HG02943 (cell line): Measurements from ENCODE around the gene LAMA1.
"Not testable (repeated sequence)": the region's sequence is repeated elsewhere in the genome, so short reads cannot be mapped to it uniquely, and the experiment has no call there.

Source experiments
- ATAC-seq: cut with Tn5 transposase; IDR thresholded peaks from one replicate; pipeline ENCODE4 v1.9.1; 2021; ENCODE audit warnings: mild to moderate bottlenecking, low read depth, moderate library complexity; ENCODE audit not compliant: unreplicated experiment

Gene LAMA1

DNA sequence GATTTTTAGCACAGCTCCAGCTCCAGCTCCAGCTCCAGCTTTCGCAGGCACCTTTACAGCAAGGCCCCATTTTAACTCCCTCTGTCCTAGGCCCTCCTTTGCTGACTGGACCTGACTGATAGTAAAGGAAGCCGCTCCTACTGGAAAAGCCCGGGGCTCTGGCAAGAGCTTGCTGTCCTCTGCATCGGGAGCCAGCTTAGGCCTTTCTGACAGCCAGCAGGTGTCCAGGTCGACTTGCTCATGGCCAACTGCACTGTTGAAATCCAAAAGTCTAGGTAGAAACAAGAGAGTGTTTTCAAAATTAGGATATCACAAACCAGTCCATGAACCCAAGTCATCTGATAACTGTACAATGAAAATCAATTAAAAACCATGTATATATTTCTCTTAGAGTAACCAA, 161.1 kb downstream of the LAMA1 start:
- ATAC-seq = no peak

DNA sequence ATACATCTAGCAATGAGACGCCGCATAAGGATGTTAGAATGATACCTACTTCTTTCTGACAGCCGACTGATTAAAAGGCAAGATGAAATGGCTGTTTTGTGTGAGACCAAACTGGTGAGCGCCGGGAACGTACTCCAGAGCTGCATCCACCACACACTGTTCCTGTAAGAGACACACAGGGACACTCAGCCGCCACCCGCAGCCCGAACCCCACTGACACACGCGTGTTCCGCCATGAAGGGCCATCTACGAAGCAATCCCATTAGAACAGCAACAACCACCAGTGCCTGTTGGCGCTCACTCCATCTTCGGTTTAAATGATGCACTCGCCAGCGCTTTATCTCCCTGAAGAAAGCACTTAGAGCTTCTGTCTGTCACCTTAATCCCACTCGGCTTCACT, 162.3 kb downstream of the LAMA1 start:
- no peak for ATAC-seq

DNA sequence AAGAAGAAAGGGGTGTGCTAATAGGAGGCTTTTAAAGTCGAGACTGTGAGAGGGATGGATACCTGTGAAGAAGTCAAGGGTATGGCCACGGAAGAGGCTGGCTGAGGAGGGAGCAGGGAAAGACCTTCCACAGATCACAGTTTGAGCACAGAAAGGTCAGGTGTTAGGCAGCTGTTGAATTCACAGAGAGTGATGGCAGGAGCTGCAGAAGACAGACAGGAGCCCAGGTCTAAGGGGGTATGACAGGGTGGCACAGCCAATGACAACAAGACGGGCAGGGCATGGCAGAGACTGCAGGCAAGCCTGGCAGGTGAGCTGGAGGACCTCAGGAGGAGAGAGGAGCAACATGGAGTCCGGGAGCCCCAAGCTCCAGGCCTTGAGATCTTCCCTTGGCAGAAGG, 163.1 kb downstream of the LAMA1 start:
- ATAC-seq = no peak

DNA sequence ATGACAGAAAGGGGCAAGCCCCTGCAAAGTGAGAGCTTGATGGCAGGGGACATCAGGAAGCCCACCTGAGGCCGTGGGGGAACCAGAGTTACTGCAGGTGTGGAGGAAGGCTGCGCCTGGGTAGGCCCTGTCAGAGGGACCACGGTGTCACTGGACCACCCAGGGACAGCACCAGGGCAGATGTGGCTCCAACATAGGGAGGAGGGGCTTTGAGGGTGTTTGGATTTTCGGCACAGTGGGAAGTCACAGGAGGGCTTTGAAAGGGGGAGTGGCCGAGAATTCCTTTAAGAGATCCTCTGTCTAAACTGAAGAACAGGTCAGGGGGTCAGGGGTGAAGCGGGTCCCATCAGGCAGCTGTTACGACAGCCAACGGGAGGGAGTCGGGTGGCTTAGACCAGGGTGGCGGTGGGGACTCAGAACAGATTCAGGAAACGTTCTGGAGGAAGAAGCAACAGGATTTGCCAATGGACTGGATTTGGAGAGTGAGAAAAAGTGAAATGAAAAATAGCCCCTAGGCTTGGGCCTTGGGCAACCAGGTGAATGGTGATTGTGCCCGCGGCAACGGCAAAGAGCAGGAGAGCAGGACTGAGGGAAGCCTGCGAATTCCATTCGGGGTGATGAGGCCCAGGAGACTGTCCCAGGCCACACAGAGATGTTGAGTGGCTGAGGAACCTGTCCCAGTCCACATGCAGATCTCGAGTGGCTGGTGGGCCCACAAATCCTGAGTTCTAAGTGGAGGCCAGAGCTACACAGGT, 166.1 kb downstream of the LAMA1 start:
- no peak for ATAC-seq

DNA sequence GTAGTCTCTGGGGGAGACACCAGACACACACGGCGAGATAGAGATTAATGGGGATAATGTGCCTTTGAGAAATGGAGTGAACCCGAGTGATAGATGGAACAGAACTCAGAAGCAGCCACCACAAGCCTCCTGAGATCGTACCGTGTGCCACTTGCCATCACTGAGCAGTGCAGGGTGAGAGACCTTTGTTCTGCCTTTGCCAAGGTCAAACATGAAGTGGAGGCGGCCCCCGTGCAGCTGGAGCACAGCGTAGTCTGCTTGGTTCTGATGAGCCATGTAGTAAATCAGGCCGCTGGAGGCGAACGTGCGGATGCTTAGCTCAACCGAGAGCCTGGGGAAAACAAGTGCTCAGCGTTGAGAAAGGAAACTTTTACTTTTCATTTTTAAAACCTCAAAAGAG, 167.0 kb downstream of the LAMA1 start:
- ATAC-seq = no peak

DNA sequence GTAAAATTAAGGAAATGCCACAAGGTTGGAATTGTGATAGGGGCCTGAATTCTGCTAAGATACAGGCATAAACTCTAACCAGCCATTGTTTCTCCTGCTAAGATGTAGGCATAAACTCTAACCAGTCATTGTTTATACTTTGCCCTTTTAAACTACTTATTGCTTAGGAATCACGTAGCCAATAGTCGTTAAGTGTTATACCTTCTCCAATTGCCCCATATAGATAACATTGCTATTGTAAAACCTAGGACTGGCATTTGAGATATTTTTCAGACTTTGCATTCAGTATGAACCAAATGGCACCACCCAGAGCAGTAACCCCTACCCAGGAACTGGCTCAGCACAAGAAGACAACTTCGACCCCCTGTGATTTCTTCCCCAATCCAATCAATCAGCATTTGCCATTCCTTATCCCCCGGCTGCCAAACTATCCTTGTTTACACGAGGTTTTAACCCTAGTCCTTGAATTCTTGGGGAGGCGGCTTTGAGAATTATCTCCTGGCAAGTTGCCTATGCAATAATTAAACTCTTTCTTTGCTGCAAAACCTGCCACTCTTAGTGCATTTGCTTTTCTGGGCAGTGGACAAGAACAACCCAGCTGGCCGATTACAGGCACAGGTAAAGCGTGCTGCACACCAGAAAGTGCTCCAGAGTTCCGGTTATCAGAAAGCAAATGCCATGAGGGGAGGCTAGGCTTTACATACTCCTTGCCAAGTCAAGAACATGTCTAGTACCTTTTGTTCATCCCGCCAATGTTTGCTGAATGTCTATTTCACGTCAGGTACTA, 167.6 kb downstream of the LAMA1 start:
- no peak for ATAC-seq

DNA sequence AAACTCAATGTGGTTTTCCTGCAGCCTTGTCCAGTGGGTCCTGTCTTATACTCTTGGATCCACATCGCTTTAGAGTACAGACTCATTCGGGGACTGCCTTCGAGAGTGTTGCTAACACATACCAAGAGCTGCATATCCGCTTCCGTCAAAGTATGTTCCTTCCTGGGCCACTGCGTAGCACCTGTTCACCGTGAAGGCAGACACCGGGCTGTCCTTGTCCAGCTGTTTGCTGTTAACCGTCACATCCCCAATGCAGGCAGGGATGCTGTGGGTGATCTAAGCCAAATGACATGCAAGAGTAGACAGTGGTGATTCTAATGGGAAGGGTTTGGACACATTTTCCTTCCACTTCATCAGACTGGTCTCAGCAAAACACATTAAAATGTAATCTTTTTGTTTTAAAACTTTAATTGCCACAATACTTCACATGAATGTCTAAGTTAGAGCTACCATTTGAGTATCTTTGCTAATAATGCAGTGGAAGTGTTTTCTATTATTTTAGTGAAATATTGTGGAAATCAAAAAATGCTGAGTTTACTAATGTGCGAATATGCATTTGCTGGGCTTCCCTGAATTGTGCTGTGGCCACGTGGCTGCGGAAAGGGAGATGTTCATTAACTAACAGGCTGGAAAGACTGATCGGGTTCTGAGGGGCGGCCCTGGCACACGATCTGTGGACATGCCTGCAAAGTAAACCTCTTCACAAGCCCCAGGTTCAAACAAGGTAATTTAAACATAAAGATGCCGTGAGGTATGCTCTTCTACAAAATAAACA, 169.1 kb downstream of the LAMA1 start:
- no peak for ATAC-seq

DNA sequence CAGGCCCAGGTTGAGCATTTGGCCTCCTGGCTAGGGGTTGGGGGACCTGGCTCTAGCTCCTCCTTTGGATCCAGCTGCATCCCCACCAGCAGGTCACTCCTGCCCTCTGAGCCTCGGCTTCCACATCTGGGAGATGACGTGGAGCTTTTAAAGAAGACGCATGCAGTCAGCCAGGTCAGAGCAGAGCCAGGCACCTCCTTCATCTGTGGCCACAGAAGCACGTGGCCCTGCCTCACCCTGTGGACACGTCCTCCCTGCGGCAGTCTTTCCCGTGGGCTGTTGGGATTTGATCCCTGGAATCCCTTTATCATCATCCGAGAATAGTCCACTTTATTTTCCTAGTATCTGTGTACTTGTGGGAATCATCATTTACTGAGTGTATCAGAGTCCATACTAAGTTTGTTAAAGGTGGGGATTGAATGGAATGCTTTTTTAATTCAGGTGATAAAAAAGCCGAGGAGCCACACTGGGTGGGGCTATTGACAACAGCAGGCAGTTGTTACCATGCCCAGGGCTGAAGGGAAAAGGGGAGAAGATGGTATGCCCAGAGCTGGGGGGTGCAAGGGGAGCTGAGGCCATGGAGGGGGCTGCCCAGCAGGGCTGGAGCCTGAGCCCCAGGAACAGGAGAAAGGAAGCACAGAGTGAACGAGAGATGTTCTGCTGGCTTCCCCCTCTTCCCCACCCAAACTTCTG, 170.1 kb downstream of the LAMA1 start:
- ATAC-seq = no peak

DNA sequence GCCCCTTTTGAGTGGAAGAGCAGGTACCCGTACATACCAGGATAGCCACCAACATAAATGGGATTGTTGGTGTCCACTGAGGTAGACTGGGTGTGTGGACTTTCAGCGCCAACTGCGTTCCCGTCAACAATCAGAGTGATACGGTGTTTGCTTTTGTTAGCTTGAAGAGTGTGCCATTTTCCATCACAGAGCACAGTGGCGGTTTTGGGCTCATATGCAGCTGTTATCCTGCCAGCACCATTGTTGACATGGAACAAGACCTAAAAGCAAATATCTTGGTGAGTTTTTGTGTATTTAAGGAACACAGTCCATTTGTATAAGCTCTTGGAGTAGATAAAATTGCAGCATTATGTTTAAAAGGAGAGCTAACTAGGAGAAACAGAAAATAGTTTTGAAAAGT, 174.5 kb downstream of the LAMA1 start:
- ATAC-seq = no peak

DNA sequence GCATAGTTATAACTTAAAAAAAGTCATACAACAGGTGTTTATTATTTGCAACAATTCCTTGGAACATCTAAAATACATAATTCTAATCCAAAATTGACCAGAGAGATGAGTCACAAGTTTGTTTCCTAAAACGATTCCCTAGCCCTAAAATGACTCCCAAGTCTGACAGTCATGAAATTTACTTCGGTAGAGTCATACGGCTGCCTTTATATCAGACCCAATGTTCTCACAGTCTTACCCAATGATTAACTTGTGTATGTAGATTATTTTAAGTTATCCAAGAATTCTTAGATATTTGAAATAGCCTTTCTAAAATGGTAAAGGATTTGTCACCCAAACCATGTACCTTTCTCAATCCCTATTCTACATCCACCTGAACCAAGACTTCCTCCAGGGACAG, 174.9 kb downstream of the LAMA1 start:
- ATAC-seq = no peak

DNA sequence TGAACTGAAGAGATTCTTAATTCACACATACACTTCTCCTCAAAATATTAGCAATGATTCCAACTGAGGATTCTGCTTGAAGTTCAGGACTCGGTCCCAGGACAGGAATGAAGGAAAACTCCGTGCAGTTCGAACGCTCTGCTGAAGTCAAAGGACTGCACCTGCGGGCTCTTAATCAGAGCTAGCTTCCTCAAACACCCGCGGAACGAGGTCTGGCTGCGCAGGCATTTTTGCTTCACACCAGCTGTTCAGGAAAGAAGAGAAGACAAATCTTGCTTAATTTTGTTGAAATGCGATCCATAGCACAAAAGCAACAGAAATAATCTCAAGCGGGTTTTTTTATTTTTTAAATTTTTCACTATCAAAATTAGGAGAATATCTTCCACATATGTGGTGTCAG, 175.6 kb downstream of the LAMA1 start:
- no peak for ATAC-seq

DNA sequence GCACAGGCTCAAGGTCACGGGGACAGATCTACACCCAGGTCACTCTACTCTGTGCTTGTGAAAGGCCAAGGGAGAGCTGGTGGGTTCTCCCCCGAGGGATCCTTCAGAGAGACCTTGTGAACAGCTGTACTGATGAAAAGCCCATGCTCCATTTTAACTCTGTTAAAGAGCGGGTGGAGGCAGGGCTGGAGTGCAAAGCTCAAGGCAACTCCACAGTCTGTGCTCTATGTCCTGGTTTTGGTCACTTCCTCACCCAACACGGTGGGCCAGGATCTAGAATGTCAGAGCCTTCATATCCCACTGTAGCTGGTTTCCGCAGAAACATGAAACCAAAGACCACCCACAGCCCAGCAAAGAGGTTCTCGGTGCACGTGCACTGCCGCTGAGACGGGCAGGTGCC, 177.1 kb downstream of the LAMA1 start:
- no peak for ATAC-seq

DNA sequence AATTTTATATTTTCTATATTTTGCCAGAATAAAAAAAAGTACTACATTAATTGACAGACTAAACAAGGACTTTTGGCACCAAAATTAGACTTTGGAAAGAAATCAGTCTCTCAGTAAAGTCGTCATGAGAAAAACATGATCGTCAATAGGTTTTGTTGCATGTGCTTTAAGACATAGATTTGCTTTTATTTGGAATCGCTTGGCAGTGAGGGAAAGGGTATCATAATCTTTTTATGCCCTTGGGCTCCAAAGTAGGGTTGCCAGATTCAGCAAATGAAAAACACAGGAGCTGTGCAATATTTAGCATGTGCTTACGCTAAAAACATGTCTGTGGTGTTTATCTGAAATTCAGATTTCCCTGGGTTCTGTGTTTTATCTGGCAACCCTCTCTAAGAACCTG, 177.6 kb downstream of the LAMA1 start:
- no peak for ATAC-seq

DNA sequence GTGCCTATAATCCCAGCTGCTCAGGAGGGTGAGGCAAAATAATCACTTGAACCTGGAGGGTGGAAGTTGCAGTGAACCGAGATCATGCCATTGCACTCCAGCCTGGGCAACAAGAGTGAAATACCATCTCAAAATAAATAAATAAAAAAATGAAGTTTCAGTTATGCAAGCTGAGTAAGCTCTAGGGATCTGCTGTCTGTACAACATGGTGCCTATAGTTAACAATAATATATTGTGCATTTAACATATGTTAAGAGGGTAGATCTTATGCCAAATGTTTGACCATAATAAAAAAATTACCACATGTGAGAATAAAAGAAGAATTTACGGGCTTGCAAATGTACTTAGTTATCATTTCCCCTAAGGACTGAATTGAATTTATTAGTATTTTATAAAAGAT, 179.2 kb downstream of the LAMA1 start:
- not testable (repeated sequence) for ATAC-seq

DNA sequence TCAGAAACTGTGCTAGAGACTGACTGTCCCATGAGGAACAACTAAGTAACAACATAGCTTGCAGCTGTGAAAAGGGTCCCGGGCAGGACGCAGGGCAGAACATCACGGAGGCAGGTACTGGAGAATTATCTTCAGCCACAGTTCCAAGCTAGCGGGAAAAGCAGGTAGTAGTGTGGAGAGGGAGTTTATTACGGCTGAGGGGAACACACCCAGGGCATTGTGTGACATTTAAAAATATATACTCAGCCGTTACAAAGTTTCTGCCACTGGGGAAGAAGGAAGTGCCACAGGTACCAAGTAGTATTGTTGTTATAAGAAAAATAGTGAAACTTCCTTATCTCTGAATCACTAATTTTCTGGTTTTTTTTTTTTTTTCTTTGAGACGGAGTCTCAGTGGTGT, 179.6 kb downstream of the LAMA1 start:
- ATAC-seq = no peak

DNA sequence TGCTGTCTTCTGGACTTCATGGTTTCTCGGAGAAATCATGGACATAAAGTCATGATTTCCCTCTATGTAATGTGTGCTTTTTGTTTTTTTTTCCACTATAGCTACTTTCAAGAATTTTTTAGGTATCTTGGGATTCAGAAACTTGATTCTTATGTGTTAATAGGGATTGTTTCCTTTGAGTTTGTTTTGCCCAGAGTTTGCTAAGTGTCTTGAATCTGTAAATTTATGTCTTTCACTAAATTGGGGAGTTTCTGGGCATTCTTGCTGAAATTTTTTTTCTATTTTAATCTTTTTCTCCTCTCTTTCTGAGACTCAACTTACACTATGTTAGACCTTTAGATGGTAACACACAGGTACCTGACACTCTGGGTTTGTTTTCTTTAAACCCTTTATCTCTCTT, 182.7 kb downstream of the LAMA1 start:
- ATAC-seq = no peak

DNA sequence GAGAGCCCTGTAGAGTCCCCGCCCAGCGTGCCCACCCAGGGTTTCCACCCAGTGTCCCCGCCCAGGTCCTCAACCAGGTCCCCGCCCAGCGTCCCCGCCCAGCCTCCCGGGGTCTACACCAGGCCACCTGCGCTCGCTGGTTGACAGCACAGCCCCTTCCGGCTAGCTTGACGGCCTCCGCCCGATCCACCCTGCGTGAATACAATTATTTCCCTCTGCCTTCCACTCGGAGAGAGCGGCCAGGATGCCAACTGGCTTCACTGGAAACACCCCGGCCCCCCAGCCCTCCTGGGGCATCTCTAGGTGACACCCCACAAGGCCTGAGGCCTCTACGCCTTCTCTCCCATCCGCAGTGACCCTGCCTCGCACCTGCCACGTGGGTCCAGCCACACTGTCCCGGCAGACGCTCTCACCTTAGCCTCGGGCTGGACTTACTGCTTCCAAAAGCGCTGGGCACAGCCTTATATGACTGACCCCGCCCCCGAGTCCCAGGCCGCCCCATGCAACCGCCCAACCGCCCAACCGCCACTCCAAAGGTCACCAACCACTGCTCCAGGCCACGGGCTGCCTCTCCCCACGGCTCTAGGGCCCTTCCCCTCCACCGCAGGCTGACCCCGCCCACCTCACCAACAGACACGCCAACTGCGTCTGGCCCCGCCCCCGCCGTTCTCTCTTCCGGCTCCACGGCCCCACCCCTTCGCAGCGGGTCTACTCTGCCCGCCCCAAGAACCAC, 188.1 kb downstream of the LAMA1 start:
- ATAC-seq = no peak

DNA sequence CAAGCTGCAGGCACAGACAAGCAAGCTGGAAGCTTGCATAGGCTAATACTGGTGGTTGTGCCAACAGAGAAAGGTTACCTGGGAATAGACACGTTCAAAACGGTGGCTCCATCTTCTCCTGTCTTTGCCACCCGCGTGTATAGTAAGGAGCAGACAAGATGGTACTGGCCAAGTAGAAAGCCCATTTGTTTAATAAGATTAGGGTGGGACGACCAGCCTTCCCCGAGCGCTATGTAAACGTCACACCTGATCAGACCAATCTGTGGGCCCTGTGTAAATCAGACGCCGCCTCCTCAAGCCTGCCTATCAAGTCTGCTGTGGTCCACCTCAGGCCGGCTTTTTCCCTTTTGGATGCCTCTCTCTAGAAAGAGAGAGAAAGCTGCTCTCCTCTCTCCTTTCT, 189.2 kb downstream of the LAMA1 start:
- no peak for ATAC-seq

DNA sequence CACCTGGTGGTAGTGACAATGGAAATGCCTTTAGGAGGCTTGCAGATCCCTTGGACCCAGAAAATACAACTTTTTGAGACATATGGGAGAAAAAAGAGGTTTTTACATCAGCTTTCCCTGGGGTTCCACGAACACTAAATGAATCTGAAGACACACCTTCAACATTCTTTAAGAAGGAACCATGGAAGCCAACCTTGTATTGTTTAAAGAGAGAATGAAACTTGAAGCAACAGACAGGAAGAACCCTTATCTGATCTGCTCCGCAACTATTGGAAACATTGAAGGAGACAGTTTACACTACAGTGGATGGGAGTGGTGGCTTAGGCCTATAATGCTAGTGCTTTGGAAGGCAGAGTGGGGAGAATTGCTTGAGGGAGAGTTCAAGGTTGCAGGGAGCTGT, 190.4 kb downstream of the LAMA1 start:
- ATAC-seq = no peak

DNA sequence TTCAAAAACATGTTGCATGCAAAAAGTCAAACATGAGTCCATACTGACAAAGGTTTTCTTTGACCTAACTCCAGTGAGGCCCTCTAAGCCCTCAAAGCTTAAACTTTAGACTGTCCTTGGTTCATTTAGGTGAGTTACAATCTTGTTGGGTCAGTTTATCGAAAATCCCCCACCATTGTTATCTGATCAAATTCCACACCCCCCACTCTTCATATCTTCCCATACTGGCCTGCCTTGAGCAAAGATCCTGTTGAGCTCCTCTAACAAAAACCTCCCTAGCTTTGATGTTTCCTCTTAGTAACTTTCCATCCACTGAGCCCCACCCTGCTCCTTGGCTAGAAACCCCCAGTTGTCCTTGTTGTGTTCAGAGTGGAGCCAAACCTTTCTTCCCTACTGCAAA, 194.4 kb downstream of the LAMA1 start:
- ATAC-seq = no peak
